HEK293 (cell line): ENCODE data around the gene BLVRA.

ENCODE experiments used
- CTCF ChIA-PET: fragments of 350-600 bp; formaldehyde crosslinking; extraction: SDS; loops from one replicate; lab custom pipeline; 2021; ENCODE audit warnings: antibody characterized with exemption; lab: Yijun Ruan, JAX
- POLR2A ChIA-PET: fragments of 300-600 bp; formaldehyde crosslinking; extraction: SDS; loops from one replicate; lab custom pipeline; 2020; ENCODE audit warnings: antibody characterized with exemption, inconsistent platforms; lab: Yijun Ruan, JAX
- H3K27ac ChIP-seq: fragments of 200-500 bp; sonication (Bioruptor generic); 2 replicates; pipeline ENCODE4 v1.5.1; 2014; ENCODE audit warnings: low read depth, low read length, control low read depth, inconsistent platforms; ENCODE audit errors: extremely low read depth
- H3K36me3 ChIP-seq, 2 experiments: fragments of 200-500 bp in 1 of 2; sonication (Bioruptor generic) in 1 of 2; 1 replicate in 1 of 2; 2 replicates in 1 of 2; pipeline ENCODE4 v1.5.1; 2014 to 2017; ENCODE audit warnings: inconsistent platforms in 2 of 2, low read length in 2 of 2; ENCODE audit not compliant: control insufficient read depth in 2 of 2, insufficient read depth in 1 of 2
- H3K4me1 ChIP-seq: fragments of 200-500 bp; sonication (Bioruptor generic); 2 replicates; pipeline ENCODE4 v1.5.1; 2014; ENCODE audit warnings: mild to moderate bottlenecking, low read length, inconsistent platforms; ENCODE audit not compliant: control insufficient read depth, insufficient read depth
- H3K4me3 ChIP-seq: 2 replicates; pipeline ENCODE4 v1.5.1; 2011; ENCODE audit warnings: low read depth, mild to moderate bottlenecking, control low read depth, low read length, moderate library complexity
- H3K9me3 ChIP-seq: fragments of 200-500 bp; sonication (Bioruptor generic); 2 replicates; pipeline ENCODE4 v1.5.1; 2014; ENCODE audit warnings: low read depth, low read length, inconsistent platforms; ENCODE audit not compliant: control insufficient read depth, insufficient read depth
- CTCF ChIP-seq: fragments of 450-650 bp; formaldehyde crosslinking; IDR thresholded peaks from 2 replicates; pipeline ENCODE4 v1.5.1; 2016; ENCODE audit warnings: missing biosample characterization, missing genetic modification characterization
- HOXC10 ChIP-seq: sonication (generic); formaldehyde crosslinking; IDR thresholded peaks from 2 replicates; pipeline ENCODE4 v1.8.1; 2023; ENCODE audit warnings: mild to moderate bottlenecking, missing genetic modification reagents
- PRDM1 ChIP-seq: fragments of 450-650 bp; formaldehyde crosslinking; IDR thresholded peaks from 2 replicates; pipeline ENCODE4; 2016; ENCODE audit warnings: missing biosample characterization, missing genetic modification characterization
- PRDM2 ChIP-seq: fragments of 450-650 bp; formaldehyde crosslinking; IDR thresholded peaks from 2 replicates; pipeline ENCODE4 v1.5.1; 2016; ENCODE audit warnings: missing biosample characterization, missing genetic modification characterization, borderline replicate concordance
- ZBTB44 ChIP-seq: fragments of 450-650 bp; IDR thresholded peaks from 2 replicates; pipeline ENCODE4 v1.5.1; 2018; ENCODE audit warnings: missing biosample characterization, mild to moderate bottlenecking, missing genetic modification characterization
- ZNF2 ChIP-seq: fragments of 450-650 bp; formaldehyde crosslinking; IDR thresholded peaks from 2 replicates; pipeline ENCODE4 v1.5.1; 2016; ENCODE audit warnings: missing biosample characterization, missing genetic modification characterization
- ZNF311 ChIP-seq: fragments of 450-650 bp; formaldehyde crosslinking; IDR thresholded peaks from 2 replicates; pipeline ENCODE4 v1.5.1; 2017; ENCODE audit warnings: missing biosample characterization, missing genetic modification characterization, borderline replicate concordance
- ZNF341 ChIP-seq: fragments of 450-650 bp; formaldehyde crosslinking; IDR thresholded peaks from 2 replicates; pipeline ENCODE4; 2016; ENCODE audit warnings: low read depth, missing biosample characterization, missing genetic modification characterization
- ZNF362 ChIP-seq: fragments of 450-650 bp; formaldehyde crosslinking; IDR thresholded peaks from 2 replicates; pipeline ENCODE4 v1.5.1; 2016; ENCODE audit warnings: missing biosample characterization, missing genetic modification characterization
- ZNF548 ChIP-seq: fragments of 450-650 bp; formaldehyde crosslinking; IDR thresholded peaks from 2 replicates; pipeline ENCODE4 v1.5.1; 2016; ENCODE audit warnings: missing biosample characterization, missing genetic modification characterization
- ZNF600 ChIP-seq: fragments of 450-650 bp; formaldehyde crosslinking; IDR thresholded peaks from 2 replicates; pipeline ENCODE4 v1.5.1; 2016; ENCODE audit warnings: missing biosample characterization, missing genetic modification characterization
- ZNF629 ChIP-seq: fragments of 450-650 bp; formaldehyde crosslinking; IDR thresholded peaks from 2 replicates; pipeline ENCODE4 v1.5.1; 2017; ENCODE audit warnings: missing biosample characterization, missing genetic modification characterization
- ZNF645 ChIP-seq: fragments of 450-650 bp; formaldehyde crosslinking; IDR thresholded peaks from 2 replicates; pipeline ENCODE4; 2016; ENCODE audit warnings: missing biosample characterization, missing genetic modification characterization
- ZNF658 ChIP-seq: fragments of 450-650 bp; formaldehyde crosslinking; IDR thresholded peaks from 2 replicates; pipeline ENCODE4; 2016; ENCODE audit warnings: missing biosample characterization, missing genetic modification characterization
- ZNF677 ChIP-seq: fragments of 450-650 bp; IDR thresholded peaks from 2 replicates; pipeline ENCODE4 v1.5.0; 2018; ENCODE audit warnings: missing biosample characterization, mild to moderate bottlenecking, missing genetic modification characterization, moderate library complexity
- ZNF777 ChIP-seq: fragments of 450-650 bp; formaldehyde crosslinking; IDR thresholded peaks from 2 replicates; pipeline ENCODE4 v1.5.1; 2017; ENCODE audit warnings: missing biosample characterization, missing genetic modification characterization, borderline replicate concordance

Gene BLVRA

GRCh38 chr7:43764039-43764761 is 5.7 kb downstream of the BLVRA start (continued):
- peak; percentile 9; the same call in 1 of the 2 replicates for TF ChIP-seq ZBTB44

GRCh38 chr7:43764807-43765491 is 6.5 kb downstream of the BLVRA start:
- ChIA-PET CTCF (interaction anchor here (0.7 to 1.9 kb wide), 4 partner anchors 65 to 162 kb away, joined by 3 to 7 read pairs (median 3); no protein-coding TSS in a partner anchor), POLR2A (interaction anchor here (0.6 to 2.0 kb wide), 2 partner anchors 36 to 59 kb away, joined by 3 to 16 read pairs; partner anchors contain the start of gene COA1)
- no peak overlapping the region for H3K4me3 ChIP-seq
- peak overlapping the region; percentile 20; the same call in 1 of the 2 replicates for H3K27ac ChIP-seq
- peak; percentile 39; the same call in 1 of the 2 replicates for TF ChIP-seq ZNF629 (tag by site-specific recombination)
- TF ChIP-seq ZNF677 (tag by site-specific recombination): no peak
- peak; percentile 82 for TF ChIP-seq ZNF341
- no peak for TF ChIP-seq ZNF548 (tag by site-specific recombination)
- no peak for TF ChIP-seq HOXC10 (CRISPR knock-in tag)
- no peak for TF ChIP-seq PRDM2 (tag by site-specific recombination)
- peak; percentile 61 for TF ChIP-seq ZNF600
- TF ChIP-seq ZNF777 (tag by site-specific recombination): no peak
- no peak for TF ChIP-seq ZNF658 (tag by site-specific recombination)
- no peak for TF ChIP-seq ZNF311
- peak; percentile 82 for TF ChIP-seq ZNF2 (tag by site-specific recombination)
- no peak for TF ChIP-seq ZNF645 (tag by site-specific recombination)
- TF ChIP-seq ZNF362 (tag by site-specific recombination): peak; percentile 23; the same call in 1 of the 2 replicates
- 0 out of 2 replicates have a peak, but pooled peaks have one; percentile 5 for TF ChIP-seq PRDM1
- no peak for TF ChIP-seq CTCF
- TF ChIP-seq, all 188 proteins: peak for 6
- Histone ChIP-seq H3K4me1 (peaks cover 19% of the 10 kb centered on the region; the same call in 1 of the 2 replicates), H3K36me3 (no peaks in the 10 kb centered on the region), H3K9me3 (no peaks in the 10 kb centered on the region)
